K562 (cell line): Measurements from ENCODE around the gene KCP. TPM values are rescaled to one million over a fixed set of nuclear protein-coding genes. Genes with fewer than 3 reads are reported as not detected.

Experiments used
- ATAC-seq: fragments of 200-7000 bp; cut with Tn5 transposase; 3 replicates; pipeline ENCODE4 v1.9.1; 2020; ENCODE audit warnings: moderate library complexity
- BruUV-seq: library from RNA; stranded (reverse); fragments of 400-500 nt; replicated peaks from 2 replicates; lab custom pipeline; 2021; lab: Mats Ljungman, UMichigan
- CTCF ChIA-PET: fragments of 300-600 bp; formaldehyde crosslinking; extraction: SDS; loops from one replicate; lab custom pipeline; 2021; ENCODE audit warnings: low intra/inter-chr PET ratio; lab: Yijun Ruan, JAX
- POLR2A ChIA-PET: fragments of 300-600, 350-650 bp; sonication (Branson Sonifier 250); formaldehyde crosslinking; extraction: SDS; loops from one replicate; lab custom pipeline; 2021; ENCODE audit warnings: antibody characterized with exemption, inconsistent platforms; lab: Yijun Ruan, JAX
- DNase-seq, 4 experiments: peaks; one replicate each; pipeline versions ENCODE4 v3.0.0 to v3.0.0-alpha.2; 2011 to 2018; ENCODE audit warnings: low spot score in 3 of 4, mixed read lengths in 3 of 4; ENCODE audit errors: extremely low read depth in 1 of 4
- FAIRE-seq: peaks from 2 replicates; lab custom pipeline; 2011; peaks lifted over from hg19 to GRCh38; lab: Jason Lieb, UNC
- H2AFZ ChIP-seq: 2 replicates; pipeline ENCODE4 v1.6.0; 2011; ENCODE audit warnings: low read depth, low read length, control low read depth, inconsistent platforms
- H3K27ac ChIP-seq: fragments of 200-600 bp; 3 replicates; pipeline ENCODE4 v1.8.0; 2011; ENCODE audit warnings: low read depth, mild to moderate bottlenecking, control low read depth, inconsistent platforms, low read length, moderate library complexity, mixed read lengths; ENCODE audit errors: extremely low read depth
- H3K27me3 ChIP-seq, 2 experiments: fragments of 300-600 bp in 1 of 2; 2 replicates in 1 of 2; 3 replicates in 1 of 2; pipeline versions ENCODE4 v1.6.0 to v1.8.0; 2011; ENCODE audit warnings: inconsistent platforms in 2 of 2, low read length in 2 of 2, mild to moderate bottlenecking in 1 of 2, mixed read lengths in 1 of 2, moderate library complexity in 1 of 2; ENCODE audit not compliant: control insufficient read depth in 2 of 2, insufficient read depth in 2 of 2
- H3K36me3 ChIP-seq: fragments of 300-600 bp; 3 replicates; pipeline ENCODE4 v1.8.0; 2011; ENCODE audit warnings: mild to moderate bottlenecking, low read length, inconsistent platforms; ENCODE audit not compliant: control insufficient read depth, insufficient read depth
- H3K4me1 ChIP-seq, 2 experiments: fragments of 200-600 bp in 1 of 2; replicated peaks in 1 of 2; 2 replicates in 1 of 2; 3 replicates in 1 of 2; pipeline versions ENCODE4 v1.5.1 to v1.8.0; 2011; ENCODE audit warnings: inconsistent platforms in 2 of 2, low read length in 2 of 2, mild to moderate bottlenecking in 1 of 2, mixed read lengths in 1 of 2, moderate library complexity in 1 of 2; ENCODE audit not compliant: control insufficient read depth in 2 of 2, insufficient read depth in 2 of 2
- H3K4me2 ChIP-seq: 2 replicates; pipeline ENCODE4 v1.6.1; 2011; ENCODE audit warnings: low read length, control low read depth, inconsistent platforms, mixed read lengths; ENCODE audit not compliant: insufficient read depth
- H3K4me3 ChIP-seq: fragments of 200-600 bp; sonication (generic), shearing (Covaris generic); 2 replicates; pipeline ENCODE4 v1.5.1; 2016; ENCODE audit warnings: control low read depth, inconsistent platforms
- H3K79me2 ChIP-seq: fragments of 200-600 bp; 3 replicates; pipeline ENCODE4 v1.8.0; 2011; ENCODE audit warnings: low read length, inconsistent platforms; ENCODE audit not compliant: control insufficient read depth, insufficient read depth
- H3K9ac ChIP-seq, 2 experiments: 2 replicates each; pipeline versions ENCODE4 v1.6.0 to v1.6.1; 2011; ENCODE audit warnings: low read depth in 2 of 2, low read length in 2 of 2, control low read depth in 1 of 2, inconsistent platforms in 1 of 2, mild to moderate bottlenecking in 1 of 2, mixed read lengths in 1 of 2; ENCODE audit not compliant: insufficient read depth in 1 of 2
- H3K9me1 ChIP-seq: one replicate; pipeline ENCODE4 v1.6.0; 2011; ENCODE audit warnings: inconsistent platforms, mild to moderate bottlenecking, low read length, moderate library complexity; ENCODE audit not compliant: control insufficient read depth, insufficient read depth
- H3K9me3 ChIP-seq: replicated peaks from 2 replicates; pipeline ENCODE4 v1.5.1; 2011; ENCODE audit warnings: low read depth, low read length, inconsistent platforms; ENCODE audit not compliant: control insufficient read depth, insufficient read depth
- H4K20me1 ChIP-seq: replicated peaks from 2 replicates; pipeline ENCODE4 v1.6.1; 2011; ENCODE audit warnings: low read length, inconsistent platforms, mixed read lengths; ENCODE audit not compliant: control insufficient read depth, insufficient read depth
- ASH1L ChIP-seq: fragments of 450-650 bp; IDR thresholded peaks from 2 replicates; pipeline ENCODE4 v1.6.1; 2018; ENCODE audit warnings: borderline replicate concordance, mild to moderate bottlenecking, low read depth; ENCODE audit not compliant: partially characterized antibody
- ATF7 ChIP-seq: fragments of 450-650 bp; IDR thresholded peaks from 2 replicates; pipeline ENCODE4 v1.7.1; 2014; ENCODE audit warnings: mild to moderate bottlenecking, moderate library complexity
- MIER1 ChIP-seq: fragments of 450-650 bp; IDR thresholded peaks from 2 replicates; pipeline ENCODE4 v1.6.1; 2016; ENCODE audit warnings: antibody characterized with exemption, mild to moderate bottlenecking, low read depth
- POLR2B ChIP-seq: fragments of 450-650 bp; IDR thresholded peaks from 2 replicates; pipeline ENCODE4 v1.6.1; 2018; ENCODE audit warnings: low read depth; ENCODE audit not compliant: partially characterized antibody
- USF2 ChIP-seq: sonication (generic); formaldehyde crosslinking; IDR thresholded peaks from 2 replicates; pipeline ENCODE4 v1.5.0; 2020; ENCODE audit warnings: missing genetic modification reagents
- ZBTB2 ChIP-seq: fragments of 450-650 bp; IDR thresholded peaks from 2 replicates; pipeline ENCODE4 v1.6.1; 2016; ENCODE audit warnings: antibody characterized with exemption
- ZBTB5 ChIP-seq: fragments of 450-650 bp; IDR thresholded peaks from 2 replicates; pipeline ENCODE4 v1.6.1; 2017; ENCODE audit warnings: antibody characterized with exemption
- ZKSCAN8 ChIP-seq: fragments of 200-800 bp; sonication (Bioruptor generic); IDR thresholded peaks from 2 replicates; pipeline ENCODE4 v1.6.1; 2016; ENCODE audit warnings: missing genetic modification characterization, missing compliant biosample characterization
- WGBS: fragments of 100-300 bp; shearing (Covaris generic); methylation state at CpG from one replicate; pipeline ENCODE4 v1.1.6; 2016; ENCODE audit warnings: low coverage, mixed read lengths; ENCODE audit not compliant: insufficient coverage; ENCODE audit errors: missing lambda C conversion rate; 5-methylcytosine and 5-hydroxymethylcytosine counted together
- in situ Hi-C: fragments of 300-500 bp; cut with MboI; formaldehyde crosslinking; loops from 4 replicates; pipeline ENCODE4 v1.15.0; 2018; ENCODE audit warnings: inconsistent platforms, mixed read lengths
- intact Hi-C: fragments of 100-400 bp; cut with micrococcal nuclease; formaldehyde crosslinking; loops from 2 replicates; pipeline ENCODE4 v1.14.2; 2022
- polyA plus RNA-seq, 8 experiments: library from polyadenylated mRNA; depleted of rRNA in 4 of 8; stranded (reverse) in 5 of 8; unstranded in 3 of 8; fragments of >200 nt; fragmentation: Nextera tagmentation in 2 of 8; fragmentation: Illumina TruSeq in 1 of 8; extraction: Ambion mirVana in 2 of 8; extraction: Trizol in 1 of 8; gene quantifications; 2 replicates each; pipeline versions ENCODE4 v1.2.1 to v1.2.3, GENCODE V29; 2011 to 2014; ENCODE audit warnings: inconsistent platforms in 1 of 8, missing spikeins in 1 of 8
- total RNA-seq, 7 experiments: library from RNA; depleted of rRNA in 6 of 7; stranded (reverse); fragments of >200 nt in 6 of 7; fragmentation: Illumina TruSeq in 2 of 7; extraction: Trizol in 2 of 7; gene quantifications; 2 replicates each; pipeline versions ENCODE4 v1.2.1 to v1.2.3, GENCODE V29; 2011 to 2021; ENCODE audit warnings: low replicate concordance in 1 of 7

KCP gene
- total and polyA plus RNA-seq, 9 of the 15 experiments (the other 6 are each of a cell fraction or from before 2014, with no cell fraction given): 0.06 to 0.17 (median 0.12) TPM; not detected in 3

- no TSS peak for BruUV-seq
- intact Hi-C loops: no loop called here
- CTCF ChIA-PET: interaction anchor here (0.7 kb wide), 1 partner anchor 461 kb away, joined by 6 read pairs; no protein-coding TSS in a partner anchor
- TF ChIP-seq ASH1L: peak; percentile 51
- peak; percentile 38 for TF ChIP-seq POLR2B
- no peak for TF ChIP-seq ZBTB2
- TF ChIP-seq ZBTB5: peak; percentile 81
- no peak for TF ChIP-seq ZKSCAN8 (CRISPR knock-in tag)
- 0 out of 2 replicates have a peak, but pooled peaks have one; percentile 11 for TF ChIP-seq USF2 (CRISPR knock-in tag)
- no peak for TF ChIP-seq MIER1
- 0 out of 2 replicates have a peak, but pooled peaks have one; percentile 35 for TF ChIP-seq ATF7
Observed at GRCh38 chr7:128906766-128907559, 3.5 kb downstream of the KCP start.

More at GRCh38 chr7:128906766-128907559, 3.5 kb downstream of the KCP start:
- H3K4me3 ChIP-seq: no peak overlapping the region
- no peaks in the 10 kb centered on the region for H3K9me1 ChIP-seq
- no peaks in the 10 kb centered on the region for H3K36me3 ChIP-seq
- in situ Hi-C loops: no loop called here
- whole genome bisulfite sequencing: 7% methylated on average over 19 of the region's 19 CpGs
- POLR2A ChIA-PET: interaction anchor here (1.5 kb wide), 1 partner anchor 15 kb away, joined by 3 read pairs; no protein-coding TSS in a partner anchor
- H3K9me3 ChIP-seq: no peaks in the 10 kb centered on the region; the same call in 1 of the 2 replicates
- no peak for DNase-seq
- peaks cover 7% of the 10 kb centered on the region; the same call in 1 of the 2 replicates for H4K20me1 ChIP-seq
- no peak overlapping the region for H3K4me2 ChIP-seq
- H3K9ac ChIP-seq: no peak overlapping the region
- H2AFZ ChIP-seq: no peak overlapping the region
- no peaks in the 10 kb centered on the region for H3K79me2 ChIP-seq
- H3K4me1 ChIP-seq: peaks cover 13 to 48% of the 10 kb centered on the region in 2 experiments
- no peak for ATAC-seq
- H3K27ac ChIP-seq: no peak overlapping the region
- H3K27me3 ChIP-seq: peaks cover 28 to 55% of the 10 kb centered on the region in 2 experiments
- FAIRE-seq: no peak
